HepG2 (cell line): ENCODE measurements around the gene TK2. TPM values are rescaled to one million over a fixed set of nuclear protein-coding genes. Genes with fewer than 3 reads are reported as not detected.

Experiments
- ATAC-seq: fragments of 200-7000 bp; cut with Tn5 transposase; 3 replicates; pipeline ENCODE4 v1.9.1; 2020; ENCODE audit warnings: mild to moderate bottlenecking, moderate library complexity
- BruUV-seq: library from RNA; stranded (reverse); fragments of 400-500 nt; replicated peaks from 2 replicates; lab custom pipeline; 2021; lab: Mats Ljungman, UMichigan
- CTCF ChIA-PET: fragments of 300-600 bp; formaldehyde crosslinking; extraction: SDS; loops from one replicate; lab custom pipeline; 2021; ENCODE audit warnings: low total read pairs, inconsistent platforms, low intra/inter-chr PET ratio; lab: Yijun Ruan, JAX
- POLR2A ChIA-PET: fragments of 350-600 bp; sonication (Branson Sonifier 250); formaldehyde crosslinking; loops from one replicate; lab custom pipeline; 2020; ENCODE audit warnings: antibody characterized with exemption, inconsistent platforms; lab: Yijun Ruan, JAX
- DNase-seq: peaks from one replicate; pipeline ENCODE4 v3.0.0-alpha.2; 2015; ENCODE audit warnings: low spot score
- FAIRE-seq: peaks from 3 replicates; lab custom pipeline; 2011; peaks lifted over from hg19 to GRCh38; lab: Jason Lieb, UNC
- H2AFZ ChIP-seq: one replicate; pipeline ENCODE4 v1.6.1; 2011; ENCODE audit warnings: low read length, inconsistent platforms
- H3K27ac ChIP-seq: fragments of 300-600 bp; 3 replicates; pipeline ENCODE4 v1.8.0; 2011; ENCODE audit warnings: mixed run types, mild to moderate bottlenecking, mixed read lengths, low read length, inconsistent platforms; ENCODE audit not compliant: insufficient read depth; ENCODE audit errors: extremely low read length
- H3K27me3 ChIP-seq, 2 experiments: fragments of 200-600 bp in 1 of 2; 2 replicates in 1 of 2; 3 replicates in 1 of 2; pipeline versions ENCODE4 v1.6.0 to v1.8.0; 2011; ENCODE audit warnings: low read length in 2 of 2, mild to moderate bottlenecking in 2 of 2, moderate library complexity in 2 of 2, inconsistent platforms in 1 of 2; ENCODE audit not compliant: insufficient read depth in 2 of 2, control insufficient read depth in 1 of 2
- H3K36me3 ChIP-seq, 2 experiments: fragments of 200-600 bp in 1 of 2; replicated peaks in 1 of 2; 2 replicates in 1 of 2; 3 replicates in 1 of 2; pipeline versions ENCODE4 v1.5.1 to v1.8.0; 2011; ENCODE audit warnings: low read length in 2 of 2, inconsistent platforms in 1 of 2; ENCODE audit not compliant: insufficient read depth in 2 of 2, control insufficient read depth in 1 of 2
- H3K4me1 ChIP-seq: 2 replicates; pipeline ENCODE4 v1.5.1; 2012; ENCODE audit warnings: low read length, inconsistent platforms; ENCODE audit not compliant: insufficient read depth
- H3K4me2 ChIP-seq: 2 replicates; pipeline ENCODE4 v1.6.0; 2011; ENCODE audit warnings: low read depth, low read length, inconsistent platforms
- H3K4me3 ChIP-seq, 3 experiments: fragments of 200-600 bp in 1 of 3; sonication (generic), shearing (Covaris generic) in 1 of 3; replicated peaks in 1 of 3; 2 replicates each; pipeline ENCODE4 v1.5.1; 2011 to 2016; ENCODE audit warnings: low read length in 3 of 3, inconsistent platforms in 2 of 3, low read depth in 2 of 3, mild to moderate bottlenecking in 2 of 3, control low read depth in 1 of 3, mixed read lengths in 1 of 3; ENCODE audit not compliant: insufficient read depth in 1 of 3
- H3K79me2 ChIP-seq: one replicate; pipeline ENCODE4 v1.6.1; 2011; ENCODE audit warnings: low read length, inconsistent platforms; ENCODE audit not compliant: insufficient read depth
- H3K9ac ChIP-seq: 2 replicates; pipeline ENCODE4 v1.6.0; 2011; ENCODE audit warnings: mild to moderate bottlenecking, low read depth, low read length, inconsistent platforms; ENCODE audit not compliant: insufficient read depth
- H3K9me3 ChIP-seq: 2 replicates; pipeline ENCODE4 v1.5.1; 2012; ENCODE audit warnings: mild to moderate bottlenecking, low read length
- H4K20me1 ChIP-seq: 2 replicates; pipeline ENCODE4 v1.6.0; 2011; ENCODE audit warnings: inconsistent platforms, mild to moderate bottlenecking, low read length, moderate library complexity; ENCODE audit not compliant: insufficient read depth
- ATF3 ChIP-seq: sonication (generic); formaldehyde crosslinking; IDR thresholded peaks from 2 replicates; pipeline ENCODE4 v1.4.0; 2020; ENCODE audit warnings: missing genetic modification reagents
- BCLAF1 ChIP-seq: fragments of 450-650 bp; IDR thresholded peaks from 2 replicates; pipeline ENCODE4 v1.6.1; 2017; ENCODE audit warnings: mild to moderate bottlenecking
- CBX5 ChIP-seq: sonication (generic); formaldehyde crosslinking; IDR thresholded peaks from 2 replicates; pipeline ENCODE4 v1.4.0; 2020; ENCODE audit warnings: missing genetic modification reagents, borderline replicate concordance
- CREM ChIP-seq, 2 experiments: sonication (generic) in 1 of 2; formaldehyde crosslinking in 1 of 2; IDR thresholded peaks; 2 replicates each; pipeline versions ENCODE4 v1.4.0 to v1.6.1; 2016 to 2020; ENCODE audit warnings: antibody characterized with exemption in 1 of 2, mild to moderate bottlenecking in 1 of 2, missing genetic modification reagents in 1 of 2
- DBP ChIP-seq: sonication (generic); formaldehyde crosslinking; IDR thresholded peaks from 2 replicates; pipeline ENCODE4 v1.4.0; 2020; ENCODE audit warnings: missing genetic modification reagents; ENCODE audit errors: not compliant biosample characterization
- MBNL3 ChIP-seq: fragments of 250-450 bp; sonication (Bioruptor Pico); conservative IDR thresholded peaks from 2 replicates; pipeline ENCODE4 v1.8.0; 2022; ENCODE audit warnings: mild to moderate bottlenecking, inconsistent platforms
- NCOA1 ChIP-seq: sonication (generic); formaldehyde crosslinking; IDR thresholded peaks from 2 replicates; pipeline ENCODE4 v1.9.0; 2021; ENCODE audit warnings: missing genetic modification reagents
- PHF8 ChIP-seq: sonication (generic); formaldehyde crosslinking; IDR thresholded peaks from 2 replicates; pipeline ENCODE4 v1.5.0; 2020; ENCODE audit warnings: missing genetic modification reagents
- ZNF180 ChIP-seq: sonication (generic); formaldehyde crosslinking; IDR thresholded peaks from 2 replicates; pipeline ENCODE4 v1.4.0; 2020; ENCODE audit warnings: low read depth, missing genetic modification reagents, borderline replicate concordance
- ZNF251 ChIP-seq: sonication (generic); formaldehyde crosslinking; IDR thresholded peaks from 2 replicates; pipeline ENCODE4 v1.9.0; 2021; ENCODE audit warnings: mild to moderate bottlenecking, missing genetic modification reagents
- ZNF414 ChIP-seq: sonication (generic); formaldehyde crosslinking; IDR thresholded peaks from 2 replicates; pipeline ENCODE4 v1.5.0; 2020; ENCODE audit warnings: missing genetic modification reagents
- ZNF598 ChIP-seq: sonication (generic); formaldehyde crosslinking; IDR thresholded peaks from 2 replicates; pipeline ENCODE4 v1.5.1; 2020; ENCODE audit warnings: mild to moderate bottlenecking, missing genetic modification reagents, borderline replicate concordance
- WGBS: methylation state at CpG from one replicate; pipeline ENCODE4 v1.1.6; 2017; ENCODE audit warnings: low lambda C conversion rate; 5-methylcytosine and 5-hydroxymethylcytosine counted together
- in situ Hi-C: cut with HindIII; loops from 2 replicates; pipeline ENCODE4 v1.10.0; 2017; ENCODE audit warnings: low pct_unique_long_range_greater_than_20kb; ENCODE audit not compliant: extremely low pct_ligation_motif_present
- intact Hi-C: fragments of 100-400 bp; cut with micrococcal nuclease; formaldehyde crosslinking; loops from one replicate; pipeline ENCODE4 v1.10.0; 2022; ENCODE audit not compliant: unreplicated experiment
- polyA plus RNA-seq, 8 experiments: library from polyadenylated mRNA; depleted of rRNA in 3 of 8; stranded (reverse) in 7 of 8; unstranded in 1 of 8; fragments of >200 nt; fragmentation: Illumina TruSeq in 4 of 8; extraction: Trizol in 4 of 8; gene quantifications; 2 replicates each; pipeline versions ENCODE4 v1.2.1 to v1.2.3, GENCODE V29; 2011 to 2016; ENCODE audit warnings: low read depth in 4 of 8, missing spikeins in 1 of 8, mixed read lengths in 1 of 8; ENCODE audit not compliant: insufficient read depth in 1 of 8
- total RNA-seq, 5 experiments: library from RNA; depleted of rRNA; stranded (reverse); fragments of >200 nt; fragmentation: Illumina TruSeq; extraction: Trizol; gene quantifications; 2 replicates each; pipeline ENCODE4 v1.2.3, GENCODE V29; 2016; ENCODE audit warnings: low read depth in 1 of 5
- TF ChIP-seq, protein P1 (sequence below): sonication (generic); formaldehyde crosslinking; IDR thresholded peaks from 2 replicates; pipeline ENCODE4 v1.5.1; 2020; ENCODE audit warnings: mild to moderate bottlenecking, missing genetic modification reagents, moderate library complexity

Gene TK2
- total and polyA plus RNA-seq, 2 of the 13 experiments (the other 11 are each of a cell fraction or from before 2014, with no cell fraction given), result 18.7 to 21.0 TPM

- TF ChIP-seq BCLAF1, result no peak
- TF ChIP-seq, protein P1, sequence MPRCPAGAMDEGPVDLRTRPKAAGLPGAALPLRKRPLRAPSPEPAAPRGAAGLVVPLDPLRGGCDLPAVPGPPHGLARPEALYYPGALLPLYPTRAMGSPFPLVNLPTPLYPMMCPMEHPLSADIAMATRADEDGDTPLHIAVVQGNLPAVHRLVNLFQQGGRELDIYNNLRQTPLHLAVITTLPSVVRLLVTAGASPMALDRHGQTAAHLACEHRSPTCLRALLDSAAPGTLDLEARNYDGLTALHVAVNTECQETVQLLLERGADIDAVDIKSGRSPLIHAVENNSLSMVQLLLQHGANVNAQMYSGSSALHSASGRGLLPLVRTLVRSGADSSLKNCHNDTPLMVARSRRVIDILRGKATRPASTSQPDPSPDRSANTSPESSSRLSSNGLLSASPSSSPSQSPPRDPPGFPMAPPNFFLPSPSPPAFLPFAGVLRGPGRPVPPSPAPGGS (CRISPR knock-in tag), result no peak
- no peak for TF ChIP-seq NCOA1 (CRISPR knock-in tag)
- no peak for TF ChIP-seq ZNF251 (CRISPR knock-in tag)
Observed at GRCh38 chr16:66562409-66562808, 12.5 kb upstream of the TK2 start (continued).

GRCh38 chr16:66561381-66562080 lies 11.6 kb upstream of the TK2 start:
- Histone ChIP-seq H3K4me2 (no peak overlapping the region), H3K4me1 (peaks cover 19% of the 10 kb centered on the region), H3K9me3 (no peaks in the 10 kb centered on the region), H3K4me3 (no peak overlapping the region), H4K20me1 (0 out of 2 replicates have a peak, but pooled peaks cover 2% of the 10 kb centered on the region), H3K9ac (no peak overlapping the region), H3K27ac (no peak overlapping the region), H3K79me2 (peaks cover 3% of the 10 kb centered on the region), H3K27me3 (no peaks in the 10 kb centered on the region), H3K36me3 (peaks cover 6 to 46% of the 10 kb centered on the region in 2 experiments; a peak in 4 of 5 replicates), H2AFZ (no peak overlapping the region)
- TF ChIP-seq PHF8 (no peak), ZNF180 (CRISPR knock-in tag) (no peak), MBNL3 (CRISPR knock-in tag) (no peak), ZNF598 (CRISPR knock-in tag) (no peak), CBX5 (no peak), ATF3 (CRISPR knock-in tag) (no peak), ZNF414 (CRISPR knock-in tag) (no peak), DBP (no peak), CREM (IDR thresholded peaks at IDR 0.05) (no peak), CREM (CRISPR knock-in tag; IDR thresholded peaks at IDR 0.05) (no peak)
- ChIA-PET CTCF (no interaction called here), POLR2A (interaction anchor here (2.9 kb wide), 1 partner anchor 9 kb away, joined by 18 read pairs; the partner anchor contains the start of gene CKLF)
- WGBS, result 97% methylated on average over 3 of the region's 3 CpGs
- DNase-seq (no peak), ATAC-seq (no peak), FAIRE-seq (no peak)
- intact Hi-C loops (no loop called here), in situ Hi-C loops (no loop called here)
- no TSS peak for BruUV-seq
